ENCODE results near the gene SMIM45.

DNA sequence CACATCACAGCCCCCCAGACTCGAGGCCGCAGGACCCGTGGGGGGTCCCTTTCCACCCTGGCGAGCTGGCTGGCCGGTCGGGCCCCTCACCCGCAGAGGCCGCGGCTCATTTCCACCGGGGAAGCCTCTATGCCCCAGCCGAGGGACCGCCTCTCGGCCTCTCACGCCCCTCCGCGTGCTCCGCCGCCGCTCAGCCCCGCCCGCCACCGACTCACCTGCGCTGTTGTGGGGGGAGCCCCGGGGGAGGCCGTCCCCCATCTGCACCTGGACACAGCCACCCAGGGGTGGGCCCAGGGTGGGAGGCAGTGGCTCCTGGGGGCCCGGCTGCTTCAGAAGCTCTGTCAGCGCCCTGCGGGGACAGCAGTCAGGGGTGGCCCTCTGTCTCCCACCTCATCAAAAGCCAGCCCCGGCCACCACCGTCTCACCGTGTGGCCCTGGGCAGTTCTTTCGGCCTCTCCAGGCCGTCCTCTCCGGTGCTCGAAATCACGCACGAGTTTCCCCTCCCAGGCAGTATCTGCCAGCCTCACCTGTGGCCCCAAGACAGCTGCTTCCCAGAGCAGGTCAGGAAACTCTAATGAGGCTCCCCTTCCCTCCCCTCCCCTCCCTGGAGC, 40.8 kb upstream of the SMIM45 start:
- TF ChIP-seq POLR2A (IDR thresholded peaks at IDR 0.05; ENCODE audit: low read depth, low read length) (no peak), TAF1 (IDR thresholded peaks at IDR 0.05; ENCODE audit: low read depth, low read length) (no peak), POLR2AphosphoS5 (IDR thresholded peaks at IDR 0.05; ENCODE audit: low read depth, low read length) (no peak), SPI1 (IDR thresholded peaks at IDR 0.05; ENCODE audit: low read depth, low read length) (no peak)
